ENCODE data around the gene TMEM238. TPM values are rescaled to one million over a fixed set of nuclear protein-coding genes. Genes with fewer than 3 reads are reported as not detected.

The TMEM238 gene
- total RNA-seq, 1 experiment from 2014 or later: 18.1 TPM

- no TSS peak for BruUV-seq (replicated peaks)
- Histone ChIP-seq H3K36me3 (ENCODE audit: control insufficient read depth, insufficient read depth, low read length) (no peaks in the 10 kb centered on the region), H3K4me1 (peaks cover 22% of the 10 kb centered on the region), H3K4me3 (ENCODE audit: low read depth, low read length) (peak overlapping the region; percentile 57), H3K9me3 (no peaks in the 10 kb centered on the region), H3K27me3 (replicated peaks; ENCODE audit: control insufficient read depth, insufficient read depth, low read length) (no peaks in the 10 kb centered on the region; the same call in none of the 2 replicates)
- H3K4me3 Mint-ChIP-seq (ENCODE audit: unreplicated experiment): peak overlapping the region; percentile 91
- ChIA-PET POLR2A (interaction anchor here (0.6 to 1.4 kb wide), 3 partner anchors 19 to 85 kb away, joined by 3 to 5 read pairs (median 3); partner anchors contain the start of genes BRSK1 and UBE2S), CTCF (interaction anchor here (0.6 to 0.9 kb wide), 2 partner anchors 77 to 89 kb away, joined by 3 read pairs; partner anchors contain the start of gene HSPBP1)
- peaks cover 26% of the 10 kb centered on the region for H3K4me1 Mint-ChIP-seq (ENCODE audit: low read depth, unreplicated experiment)
- H3K36me3 Mint-ChIP-seq (ENCODE audit: insufficient read depth, unreplicated experiment): peaks cover 20% of the 10 kb centered on the region
- peaks cover 7% of the 10 kb centered on the region for H3K27me3 Mint-ChIP-seq (ENCODE audit: insufficient read depth, unreplicated experiment)
- no peak overlapping the region for H3K27ac Mint-ChIP-seq (ENCODE audit: unreplicated experiment)
- intact Hi-C loops (cut with micrococcal nuclease; ENCODE audit: unreplicated experiment): no loop called here
- TF ChIP-seq, protein P1, sequence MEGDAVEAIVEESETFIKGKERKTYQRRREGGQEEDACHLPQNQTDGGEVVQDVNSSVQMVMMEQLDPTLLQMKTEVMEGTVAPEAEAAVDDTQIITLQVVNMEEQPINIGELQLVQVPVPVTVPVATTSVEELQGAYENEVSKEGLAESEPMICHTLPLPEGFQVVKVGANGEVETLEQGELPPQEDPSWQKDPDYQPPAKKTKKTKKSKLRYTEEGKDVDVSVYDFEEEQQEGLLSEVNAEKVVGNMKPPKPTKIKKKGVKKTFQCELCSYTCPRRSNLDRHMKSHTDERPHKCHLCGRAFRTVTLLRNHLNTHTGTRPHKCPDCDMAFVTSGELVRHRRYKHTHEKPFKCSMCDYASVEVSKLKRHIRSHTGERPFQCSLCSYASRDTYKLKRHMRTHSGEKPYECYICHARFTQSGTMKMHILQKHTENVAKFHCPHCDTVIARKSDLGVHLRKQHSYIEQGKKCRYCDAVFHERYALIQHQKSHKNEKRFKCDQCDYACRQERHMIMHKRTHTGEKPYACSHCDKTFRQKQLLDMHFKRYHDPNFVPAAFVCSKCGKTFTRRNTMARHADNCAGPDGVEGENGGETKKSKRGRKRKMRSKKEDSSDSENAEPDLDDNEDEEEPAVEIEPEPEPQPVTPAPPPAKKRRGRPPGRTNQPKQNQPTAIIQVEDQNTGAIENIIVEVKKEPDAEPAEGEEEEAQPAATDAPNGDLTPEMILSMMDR (IDR thresholded peaks at IDR 0.05; ENCODE audit: insufficient read depth in 1 of 2, low read depth in 1 of 2, low read length in 1 of 2, severe bottlenecking in 1 of 2, unreplicated experiment in 1 of 2): no peak
- H3K9me3 Mint-ChIP-seq (ENCODE audit: unreplicated experiment): no peaks in the 10 kb centered on the region
- peak in 1 of 2 experiments; percentile 70 for DNase-seq
These were observed 15.2 kb downstream of the TMEM238 start for GRCh38 chr19:55368701-55369563.

DNA sequence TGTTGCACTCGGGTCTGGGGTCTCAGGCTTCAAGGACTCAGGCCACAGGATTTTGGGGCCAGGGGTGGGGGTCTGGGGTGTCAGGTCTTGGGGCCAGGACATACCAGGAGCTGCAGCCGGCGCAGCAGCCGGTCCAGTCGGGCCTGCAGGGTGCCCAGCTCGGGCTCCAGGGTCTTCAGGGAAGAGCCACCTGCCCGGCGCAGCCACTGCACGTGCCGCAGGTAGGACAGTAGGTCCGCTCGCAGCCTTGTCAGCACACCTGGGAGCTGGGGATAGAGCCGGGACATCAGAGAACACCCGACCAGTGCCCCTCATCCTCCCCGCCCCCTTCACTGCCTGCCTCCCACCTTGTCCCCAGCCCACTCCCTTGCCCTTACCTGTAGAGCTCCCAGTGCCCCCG is 16.0 kb downstream of the TMEM238 start:
- CTCF ChIA-PET: interaction anchor here (0.6 kb wide), 1 partner anchor 76 kb away, joined by 3 read pairs; no protein-coding TSS in a partner anchor
- H3K27me3 Mint-ChIP-seq (ENCODE audit: insufficient read depth, unreplicated experiment): peaks cover 7% of the 10 kb centered on the region
- intact Hi-C loops (cut with micrococcal nuclease; ENCODE audit: unreplicated experiment): no loop called here

DNA sequence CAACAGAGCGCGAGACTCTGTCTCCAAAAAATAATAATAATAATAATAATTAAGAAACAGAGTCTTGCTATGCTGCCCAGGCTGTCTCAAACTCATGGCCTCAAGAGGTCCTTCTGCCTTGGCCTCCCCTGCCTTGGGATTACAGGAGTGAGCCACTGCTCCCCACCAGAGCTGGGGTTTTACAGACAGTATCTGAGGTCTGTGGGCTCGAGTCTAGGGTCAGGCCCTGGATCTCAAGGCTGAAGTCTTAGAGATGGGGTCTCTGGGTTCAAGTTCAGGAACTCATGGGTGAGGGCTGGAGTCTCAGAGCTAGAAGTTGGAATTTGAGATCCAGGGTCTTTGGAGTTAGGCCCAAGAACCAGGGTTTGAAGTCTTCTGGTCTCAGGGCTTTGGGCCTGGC is 17.3 kb downstream of the TMEM238 start:
- TF ChIP-seq, protein P1 (IDR thresholded peaks at IDR 0.05; ENCODE audit: insufficient read depth in 1 of 2, low read depth in 1 of 2, low read length in 1 of 2, severe bottlenecking in 1 of 2, unreplicated experiment in 1 of 2): no peak
- H3K27me3 Mint-ChIP-seq (ENCODE audit: insufficient read depth, unreplicated experiment): peaks cover 7% of the 10 kb centered on the region
- no peaks in the 10 kb centered on the region for H3K9me3 Mint-ChIP-seq (ENCODE audit: unreplicated experiment)
- BruUV-seq (replicated peaks): no TSS peak
- H3K36me3 ChIP-seq (ENCODE audit: control insufficient read depth, insufficient read depth, low read length): no peaks in the 10 kb centered on the region
- intact Hi-C loops (cut with micrococcal nuclease; ENCODE audit: unreplicated experiment): no loop called here
- POLR2A ChIA-PET: no interaction called here
- peaks cover 8% of the 10 kb centered on the region; the same call in 1 of the 2 replicates for H3K4me1 ChIP-seq
- no peaks in the 10 kb centered on the region for H3K9me3 ChIP-seq
- no peak for DNase-seq
- no peak overlapping the region for H3K4me3 ChIP-seq (ENCODE audit: low read depth, low read length)
- no peak overlapping the region for H3K4me3 Mint-ChIP-seq (ENCODE audit: unreplicated experiment)
- H3K27me3 ChIP-seq (replicated peaks; ENCODE audit: control insufficient read depth, insufficient read depth, low read length): no peaks in the 10 kb centered on the region; the same call in 1 of the 2 replicates
- H3K27ac Mint-ChIP-seq (ENCODE audit: unreplicated experiment): no peak overlapping the region
- H3K36me3 Mint-ChIP-seq (ENCODE audit: insufficient read depth, unreplicated experiment): peaks cover 9% of the 10 kb centered on the region
- peaks cover 14% of the 10 kb centered on the region for H3K4me1 Mint-ChIP-seq (ENCODE audit: low read depth, unreplicated experiment)
- CTCF ChIA-PET: no interaction called here

More for the DNA sequence above, 16.0 kb downstream of the TMEM238 start:
- no peak overlapping the region for H3K27ac Mint-ChIP-seq (ENCODE audit: unreplicated experiment)
- no peaks in the 10 kb centered on the region for H3K9me3 Mint-ChIP-seq (ENCODE audit: unreplicated experiment)
- POLR2A ChIA-PET: interaction anchor here (0.6 to 1.4 kb wide), 3 partner anchors 18 to 85 kb away, joined by 3 to 5 read pairs (median 3); partner anchors contain the start of genes BRSK1 and UBE2S
- TF ChIP-seq, protein P1 (IDR thresholded peaks at IDR 0.05; ENCODE audit: insufficient read depth in 1 of 2, low read depth in 1 of 2, low read length in 1 of 2, severe bottlenecking in 1 of 2, unreplicated experiment in 1 of 2): no peak
- Histone ChIP-seq H3K27me3 (replicated peaks; ENCODE audit: control insufficient read depth, insufficient read depth, low read length) (no peaks in the 10 kb centered on the region; the same call in none of the 2 replicates), H3K9me3 (no peaks in the 10 kb centered on the region), H3K4me1 (peaks cover 16% of the 10 kb centered on the region), H3K36me3 (ENCODE audit: control insufficient read depth, insufficient read depth, low read length) (no peaks in the 10 kb centered on the region), H3K4me3 (ENCODE audit: low read depth, low read length) (no peak overlapping the region)
- DNase-seq: no peak
- H3K4me3 Mint-ChIP-seq (ENCODE audit: unreplicated experiment): no peak overlapping the region
- peaks cover 15% of the 10 kb centered on the region for H3K36me3 Mint-ChIP-seq (ENCODE audit: insufficient read depth, unreplicated experiment)
- no TSS peak for BruUV-seq (replicated peaks)
- H3K4me1 Mint-ChIP-seq (ENCODE audit: low read depth, unreplicated experiment): peaks cover 21% of the 10 kb centered on the region
